Progenitor cell of endocrine pancreas (in vitro differentiated cells): ENCODE data around the gene MFRP. TPM values are rescaled to one million over a fixed set of nuclear protein-coding genes. Genes with fewer than 3 reads are reported as not detected.
A peak's percentile ranks its signal among the peaks of the same experiment; 100 is the strongest.

ENCODE experiments used
- DNase-seq: peaks from one replicate; pipeline ENCODE4 v3.0.0; 2021; ENCODE audit warnings: low spot score; ENCODE audit not compliant: unreplicated experiment
- H3K27ac Mint-ChIP-seq: 2 replicates; pipeline ENCODE4 v1.8.0; 2021; ENCODE audit warnings: mild to moderate bottlenecking, moderate library complexity, mixed read lengths
- H3K27me3 Mint-ChIP-seq: 2 replicates; pipeline ENCODE4 v1.8.0; 2021; ENCODE audit warnings: mixed read lengths
- H3K36me3 Mint-ChIP-seq: 2 replicates; pipeline ENCODE4 v1.8.0; 2022; ENCODE audit warnings: mixed read lengths; ENCODE audit not compliant: insufficient read depth
- H3K4me1 Mint-ChIP-seq: 2 replicates; pipeline ENCODE4 v1.8.0; 2021; ENCODE audit warnings: low read depth, mixed read lengths
- H3K4me3 Mint-ChIP-seq: 2 replicates; pipeline ENCODE4 v1.8.0; 2021; ENCODE audit warnings: low read depth, mild to moderate bottlenecking, moderate library complexity, mixed read lengths
- H3K9me3 Mint-ChIP-seq: 2 replicates; pipeline ENCODE4 v1.8.0; 2021; ENCODE audit warnings: low read depth, mixed read lengths
- total RNA-seq: library from RNA; stranded (reverse); gene quantifications from 2 replicates; pipeline ENCODE4 v1.2.1, GENCODE V29; 2021
- TF ChIP-seq, protein P1 (sequence below): fragments of 200-600 bp; sonication (generic); IDR thresholded peaks from one replicate; pipeline ENCODE4 v1.5.0; 2021; ENCODE audit warnings: antibody characterized with exemption, mild to moderate bottlenecking; ENCODE audit not compliant: unreplicated experiment

Gene MFRP
- total RNA-seq, 1 donor from 2014 or later, result not detected

DNA sequence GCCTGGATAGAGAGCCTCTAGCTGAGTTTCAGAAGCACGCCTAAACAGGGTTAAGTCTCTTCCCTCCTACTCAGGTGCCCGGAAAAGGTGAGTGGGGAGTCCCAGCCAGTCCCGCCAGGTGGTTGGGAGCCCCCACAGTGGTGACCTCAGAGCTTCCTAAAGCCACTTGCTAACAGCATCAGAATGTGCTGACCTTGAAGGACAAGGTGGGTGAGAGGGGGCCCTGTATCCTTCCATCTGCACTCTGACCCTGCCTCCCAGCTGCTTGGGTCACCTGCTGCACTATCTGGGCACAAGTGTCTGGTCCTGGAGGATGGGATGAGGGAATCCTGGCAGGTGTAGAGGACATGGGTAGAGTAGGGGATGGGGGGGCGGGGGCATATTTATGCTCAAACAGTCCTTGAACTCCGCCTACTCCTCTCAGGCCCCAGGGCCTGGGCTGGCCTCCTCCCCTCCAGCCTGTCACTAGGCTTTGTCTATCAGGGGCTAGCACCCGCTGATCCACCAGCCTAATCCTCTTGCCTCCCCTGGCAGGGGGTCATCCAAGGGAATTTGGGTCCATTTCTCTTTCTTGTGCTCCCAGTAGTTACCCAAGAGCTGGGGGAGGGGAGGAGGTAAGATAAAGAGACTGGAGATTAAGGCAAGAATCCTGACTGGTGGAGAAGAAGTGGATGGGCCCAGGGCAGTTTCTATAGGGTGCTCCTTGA is 31.6 kb upstream of the MFRP start:
- peak overlapping the region; percentile 57 for H3K27ac Mint-ChIP-seq
- TF ChIP-seq, protein P1, sequence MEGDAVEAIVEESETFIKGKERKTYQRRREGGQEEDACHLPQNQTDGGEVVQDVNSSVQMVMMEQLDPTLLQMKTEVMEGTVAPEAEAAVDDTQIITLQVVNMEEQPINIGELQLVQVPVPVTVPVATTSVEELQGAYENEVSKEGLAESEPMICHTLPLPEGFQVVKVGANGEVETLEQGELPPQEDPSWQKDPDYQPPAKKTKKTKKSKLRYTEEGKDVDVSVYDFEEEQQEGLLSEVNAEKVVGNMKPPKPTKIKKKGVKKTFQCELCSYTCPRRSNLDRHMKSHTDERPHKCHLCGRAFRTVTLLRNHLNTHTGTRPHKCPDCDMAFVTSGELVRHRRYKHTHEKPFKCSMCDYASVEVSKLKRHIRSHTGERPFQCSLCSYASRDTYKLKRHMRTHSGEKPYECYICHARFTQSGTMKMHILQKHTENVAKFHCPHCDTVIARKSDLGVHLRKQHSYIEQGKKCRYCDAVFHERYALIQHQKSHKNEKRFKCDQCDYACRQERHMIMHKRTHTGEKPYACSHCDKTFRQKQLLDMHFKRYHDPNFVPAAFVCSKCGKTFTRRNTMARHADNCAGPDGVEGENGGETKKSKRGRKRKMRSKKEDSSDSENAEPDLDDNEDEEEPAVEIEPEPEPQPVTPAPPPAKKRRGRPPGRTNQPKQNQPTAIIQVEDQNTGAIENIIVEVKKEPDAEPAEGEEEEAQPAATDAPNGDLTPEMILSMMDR, result no peak
- peaks cover 30% of the 10 kb centered on the region for H3K4me1 Mint-ChIP-seq
- no peak for DNase-seq
- H3K9me3 Mint-ChIP-seq, result no peaks in the 10 kb centered on the region
- no peak overlapping the region for H3K4me3 Mint-ChIP-seq
- H3K36me3 Mint-ChIP-seq, result no peaks in the 10 kb centered on the region
- peaks cover 18% of the 10 kb centered on the region for H3K27me3 Mint-ChIP-seq

DNA sequence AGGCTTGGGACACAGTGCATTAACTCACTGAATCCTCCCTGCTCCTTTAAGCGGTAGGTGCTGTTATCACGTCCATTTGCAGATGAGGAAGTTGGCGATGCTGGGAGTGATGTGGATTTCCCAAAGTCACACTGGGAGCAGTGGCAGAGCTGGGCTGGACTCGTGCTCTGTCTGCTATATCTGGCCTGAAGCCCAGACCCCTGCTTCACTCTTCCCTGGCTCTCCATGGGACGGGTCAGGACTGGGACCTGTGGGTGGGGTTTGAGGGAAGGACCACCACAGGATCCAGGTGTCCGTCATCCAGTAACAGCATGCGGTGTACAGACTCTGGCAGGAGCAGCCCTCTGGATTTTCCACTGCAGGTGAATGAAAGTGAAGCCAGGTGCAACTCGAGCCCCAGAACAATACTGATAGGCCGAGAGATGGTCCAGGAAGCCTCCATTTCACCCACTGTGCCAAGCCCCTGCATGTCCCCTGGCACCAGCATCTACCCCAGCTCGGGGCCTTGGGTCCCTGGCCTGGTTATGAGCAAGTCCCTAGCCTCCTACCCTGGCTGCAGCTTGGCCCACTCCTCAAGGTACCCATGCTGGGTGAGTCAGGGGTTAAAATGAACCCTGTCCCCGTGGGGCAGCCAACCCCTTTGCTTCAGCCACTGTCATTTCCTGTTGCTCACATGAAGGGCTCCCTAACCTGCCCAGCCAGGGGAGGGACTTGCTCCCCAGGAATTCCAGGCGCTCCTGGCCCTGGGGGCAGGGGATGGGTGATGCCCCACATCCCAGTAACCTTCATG is 30.8 kb upstream of the MFRP start:
- TF ChIP-seq, protein P1, result no peak
- no peaks in the 10 kb centered on the region for H3K9me3 Mint-ChIP-seq
- peaks cover 30% of the 10 kb centered on the region for H3K4me1 Mint-ChIP-seq
- H3K36me3 Mint-ChIP-seq, result no peaks in the 10 kb centered on the region
- peaks cover 18% of the 10 kb centered on the region for H3K27me3 Mint-ChIP-seq
- no peak overlapping the region for H3K4me3 Mint-ChIP-seq
- no peak overlapping the region for H3K27ac Mint-ChIP-seq
- no peak for DNase-seq

DNA sequence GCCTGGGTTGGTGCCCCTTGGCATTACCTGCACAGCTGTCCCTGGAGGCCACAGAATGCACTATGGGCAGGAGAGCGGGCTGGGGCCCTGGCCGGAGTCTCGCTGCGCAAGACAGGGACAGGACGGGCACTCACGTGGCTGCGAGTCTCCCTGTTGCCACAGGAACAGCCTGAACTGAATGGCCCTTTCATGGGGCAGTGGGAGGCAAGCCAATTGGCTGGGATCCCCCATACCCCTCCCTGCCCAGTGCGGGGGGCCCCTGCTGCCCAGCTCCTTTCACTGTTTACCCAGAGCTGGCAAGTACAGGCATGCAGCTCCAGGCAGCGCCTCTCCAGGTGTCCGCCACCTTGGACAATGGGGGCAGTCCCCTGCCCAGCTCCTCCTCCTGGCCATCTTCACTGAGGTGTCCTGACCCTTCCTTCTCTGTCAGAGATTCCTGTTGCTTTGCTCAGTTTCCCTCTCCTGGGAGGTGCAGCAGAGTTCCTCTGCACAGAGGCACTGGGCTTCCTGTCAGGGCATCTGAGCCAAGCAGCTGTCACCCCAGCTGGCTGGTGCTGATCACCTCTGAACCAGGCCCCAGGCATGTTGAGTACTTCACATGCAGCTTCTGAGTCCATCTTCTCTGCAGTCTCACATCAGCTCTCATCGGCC is 29.8 kb upstream of the MFRP start:
- DNase-seq, result no peak
- Mint-ChIP-seq H3K4me3 (no peak overlapping the region), H3K27ac (no peak overlapping the region), H3K4me1 (peaks cover 29% of the 10 kb centered on the region), H3K36me3 (no peaks in the 10 kb centered on the region), H3K9me3 (no peaks in the 10 kb centered on the region), H3K27me3 (peaks cover 15% of the 10 kb centered on the region)
- TF ChIP-seq, protein P1, result no peak

DNA sequence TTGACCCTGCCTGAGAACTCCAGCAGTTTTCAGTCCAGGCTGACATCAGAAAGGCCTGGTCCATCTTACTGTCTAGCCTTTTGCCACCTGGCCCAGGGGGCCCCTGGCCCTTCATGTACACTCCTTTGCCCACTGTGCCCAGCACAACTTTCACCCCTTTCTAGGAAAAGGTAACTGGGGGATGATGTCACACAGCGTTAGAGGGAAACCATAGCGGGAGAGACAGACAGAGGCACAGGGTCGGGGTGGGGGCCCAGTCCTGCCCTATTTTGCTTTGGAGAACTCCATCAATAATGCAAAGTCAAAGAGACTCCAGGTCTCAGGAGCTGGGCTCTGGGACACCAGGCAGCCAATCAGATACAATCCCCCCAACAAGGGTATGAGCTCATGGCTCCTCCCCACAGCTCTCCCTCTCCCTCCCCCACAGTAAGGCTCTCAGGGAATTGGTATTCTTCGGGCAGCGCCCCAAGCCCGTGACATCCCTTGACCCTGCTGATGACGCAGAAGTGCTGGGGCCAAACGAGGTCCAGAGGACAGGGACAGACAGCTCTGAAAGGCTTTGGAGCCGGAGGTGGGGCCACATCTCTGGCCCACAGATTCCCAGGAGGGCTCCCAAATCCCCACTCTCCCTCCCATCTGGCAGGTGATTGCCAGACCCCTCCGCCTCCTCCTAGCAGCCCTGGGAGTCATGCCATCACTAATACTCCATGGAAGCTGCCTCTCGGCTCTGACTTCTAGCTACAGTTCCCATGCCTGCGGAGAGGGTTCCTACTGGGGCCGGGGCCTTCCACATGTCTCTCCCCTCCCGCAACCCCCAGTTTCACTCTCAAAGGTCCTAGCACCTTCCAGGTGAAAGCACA is 29.1 kb upstream of the MFRP start:
- H3K27me3 Mint-ChIP-seq, result peaks cover 10% of the 10 kb centered on the region
- DNase-seq, result no peak
- H3K9me3 Mint-ChIP-seq, result no peaks in the 10 kb centered on the region
- no peak overlapping the region for H3K27ac Mint-ChIP-seq
- H3K4me3 Mint-ChIP-seq, result no peak overlapping the region
- H3K36me3 Mint-ChIP-seq, result no peaks in the 10 kb centered on the region
- peaks cover 26% of the 10 kb centered on the region for H3K4me1 Mint-ChIP-seq
- TF ChIP-seq, protein P1, result no peak
